Measurements from ENCODE around the gene CHPF.

Gene CHPF

GRCh38 chr2:219526320-219527075 is 17.1 kb downstream of the CHPF start:
- Histone ChIP-seq H3K4me3 (ENCODE audit: low read depth, low read length) (peak overlapping the region; percentile 22), H3K36me3 (no peaks in the 10 kb centered on the region; the same call in none of the 2 replicates), H3K27me3 (ENCODE audit: insufficient read depth, low read depth, severe bottlenecking) (no peaks in the 10 kb centered on the region), H3K9me3 (ENCODE audit: severe bottlenecking) (no peaks in the 10 kb centered on the region), H3K27ac (peak overlapping the region; percentile 96)
- peak; percentile 94 for DNase-seq
- no peak for TF ChIP-seq CTCF (IDR thresholded peaks at IDR 0.05; ENCODE audit: low read depth, low read length)

DNA sequence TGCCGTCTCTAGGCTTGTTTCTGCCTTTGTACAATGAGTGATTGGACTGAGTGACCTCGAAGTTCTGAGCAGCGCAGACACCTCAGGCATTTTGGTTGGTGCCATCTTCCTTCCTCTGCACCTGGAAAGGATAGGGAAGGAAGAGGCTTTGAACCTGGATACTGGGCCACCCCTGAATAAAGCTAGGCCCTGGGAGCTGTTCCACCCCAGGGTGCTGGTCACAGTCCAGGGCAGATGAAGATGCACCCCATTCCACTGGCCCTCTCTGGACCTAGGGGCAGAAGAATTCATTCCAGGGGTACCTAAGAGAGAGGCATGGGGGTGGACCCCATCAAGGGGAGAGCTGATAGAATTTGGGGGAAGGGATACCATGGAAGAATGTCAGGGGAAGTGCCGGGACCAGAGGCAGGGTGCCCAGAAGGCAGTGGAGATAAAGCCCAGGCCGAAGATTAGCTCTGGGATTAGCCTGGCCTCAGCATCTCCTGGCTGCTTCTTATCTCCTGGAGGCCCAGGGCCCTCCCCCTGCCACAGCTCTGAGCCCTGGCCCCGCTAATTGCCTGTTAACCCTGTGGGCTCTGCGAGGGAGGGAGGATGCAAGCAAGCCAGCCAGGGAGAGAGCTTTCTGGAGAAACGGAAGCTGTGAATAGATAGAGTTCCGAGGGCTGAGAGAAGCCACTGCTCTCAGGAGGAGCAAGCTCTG is 17.9 kb downstream of the CHPF start:
- no peaks in the 10 kb centered on the region; the same call in none of the 2 replicates for H3K36me3 ChIP-seq
- no peaks in the 10 kb centered on the region for H3K27me3 ChIP-seq (ENCODE audit: insufficient read depth, low read depth, severe bottlenecking)
- H3K4me3 ChIP-seq (ENCODE audit: low read depth, low read length), result peak overlapping the region; percentile 22; the same call in 1 of the 2 replicates
- TF ChIP-seq CTCF (IDR thresholded peaks at IDR 0.05; ENCODE audit: low read depth, low read length), result no peak
- H3K9me3 ChIP-seq (ENCODE audit: severe bottlenecking), result no peaks in the 10 kb centered on the region
- DNase-seq, result peak; percentile 97
- peak overlapping the region; percentile 96 for H3K27ac ChIP-seq

DNA sequence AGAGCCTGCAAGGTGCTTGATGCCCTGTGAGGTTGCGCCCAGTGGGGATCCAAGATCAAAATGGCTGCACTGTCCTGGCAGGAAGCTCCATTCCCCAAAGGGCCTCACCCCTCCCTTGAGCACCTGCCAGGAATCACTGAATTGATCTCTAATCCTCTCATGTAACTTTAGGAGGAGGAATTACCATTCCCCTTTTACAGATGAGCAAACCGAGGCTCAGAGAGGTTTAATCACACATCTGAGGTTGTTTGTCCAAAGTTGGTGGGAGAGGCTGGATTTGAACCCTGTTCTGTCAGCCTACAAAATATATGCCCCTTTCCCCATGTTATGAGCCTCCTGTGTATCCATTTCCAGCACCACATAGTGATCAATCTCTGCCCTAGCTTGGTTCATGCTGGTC is 18.8 kb downstream of the CHPF start:
- Histone ChIP-seq H3K27me3 (ENCODE audit: insufficient read depth, low read depth, severe bottlenecking) (no peaks in the 10 kb centered on the region), H3K4me3 (ENCODE audit: low read depth, low read length) (no peak overlapping the region), H3K9me3 (ENCODE audit: severe bottlenecking) (no peaks in the 10 kb centered on the region), H3K27ac (peak overlapping the region; percentile 96), H3K36me3 (no peaks in the 10 kb centered on the region; the same call in 1 of the 2 replicates)
- DNase-seq, result no peak
- no peak for TF ChIP-seq CTCF (IDR thresholded peaks at IDR 0.05; ENCODE audit: low read depth, low read length)

DNA sequence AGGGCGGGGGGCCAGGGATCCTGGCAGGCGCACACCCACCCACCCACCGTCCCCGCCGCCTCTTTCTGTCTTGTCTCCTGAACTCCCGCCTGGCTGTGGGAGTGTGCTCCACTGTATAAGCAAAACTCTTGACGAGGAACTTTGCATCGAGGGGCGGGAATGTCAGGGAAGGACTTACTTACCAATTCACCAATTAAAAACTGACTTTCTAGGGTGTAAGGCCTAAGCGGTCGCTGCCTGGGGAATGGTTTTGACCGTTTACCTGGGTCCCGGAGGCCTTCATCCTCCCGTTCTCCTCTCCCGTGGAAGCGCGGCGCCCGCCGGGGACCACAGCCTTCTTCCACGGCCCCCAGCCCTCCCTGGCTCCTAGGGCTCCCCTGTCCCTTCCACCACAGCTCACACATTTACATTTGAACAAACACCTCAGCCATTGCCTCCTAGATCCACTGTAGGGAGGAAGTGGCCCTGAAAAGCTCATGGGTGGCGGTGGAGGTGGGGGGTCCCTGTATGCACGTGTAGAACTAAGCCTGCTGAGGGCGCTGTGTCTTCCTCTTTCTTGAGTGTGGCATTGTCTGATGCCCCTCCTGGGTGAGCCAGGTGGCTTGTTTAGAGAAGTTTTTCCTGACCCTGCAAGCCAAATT is 20.5 kb downstream of the CHPF start:
- peak overlapping the region; percentile 96 for H3K27ac ChIP-seq
- H3K36me3 ChIP-seq, result no peaks in the 10 kb centered on the region; the same call in none of the 2 replicates
- no peaks in the 10 kb centered on the region for H3K9me3 ChIP-seq (ENCODE audit: severe bottlenecking)
- no peaks in the 10 kb centered on the region for H3K27me3 ChIP-seq (ENCODE audit: insufficient read depth, low read depth, severe bottlenecking)
- TF ChIP-seq CTCF (IDR thresholded peaks at IDR 0.05; ENCODE audit: low read depth, low read length), result peak; percentile 72
- peak overlapping the region; percentile 43 for H3K4me3 ChIP-seq (ENCODE audit: low read depth, low read length)
- DNase-seq, result peak; percentile 77

- Histone ChIP-seq H3K27ac (peak overlapping the region; percentile 96), H3K27me3 (ENCODE audit: insufficient read depth, low read depth, severe bottlenecking) (no peaks in the 10 kb centered on the region), H3K4me3 (ENCODE audit: low read depth, low read length) (peak overlapping the region; percentile 43), H3K9me3 (ENCODE audit: severe bottlenecking) (no peaks in the 10 kb centered on the region), H3K36me3 (no peaks in the 10 kb centered on the region; the same call in none of the 2 replicates)
- DNase-seq, result peak; percentile 91
- TF ChIP-seq CTCF (IDR thresholded peaks at IDR 0.05; ENCODE audit: low read depth, low read length), result no peak
These were observed 21.2 kb downstream of the CHPF start for GRCh38 chr2:219522111-219523030.

Data from WERI-Rb-1 (cell line).